Ectodermal cell (in vitro differentiated cells): ENCODE results near the gene TLK2.
"Not testable (repeated sequence)": the region's sequence is repeated elsewhere in the genome, so short reads cannot be mapped to it uniquely, and the experiment has no call there.

Experiments
- H3K27ac ChIP-seq: 2 replicates; pipeline ENCODE4 v1.7.0; 2013; ENCODE audit warnings: mild to moderate bottlenecking, low read depth, low read length; ENCODE audit not compliant: insufficient read depth, poor library complexity, severe bottlenecking
- H3K27me3 ChIP-seq: 2 replicates; pipeline ENCODE4 v1.7.0; 2013; ENCODE audit warnings: mild to moderate bottlenecking, low read length; ENCODE audit not compliant: insufficient read depth, control insufficient read depth, poor library complexity, severe bottlenecking
- H3K36me3 ChIP-seq: one replicate; pipeline ENCODE4 v1.7.0; 2013; ENCODE audit warnings: low read length; ENCODE audit not compliant: control insufficient read depth, insufficient read depth
- H3K4me1 ChIP-seq: one replicate; pipeline ENCODE4 v1.7.0; 2013; ENCODE audit warnings: low read length; ENCODE audit not compliant: control insufficient read depth, insufficient read depth
- H3K4me3 ChIP-seq: 2 replicates; pipeline ENCODE4 v1.7.0; 2013; ENCODE audit warnings: low read depth, low read length, control low read depth; ENCODE audit not compliant: insufficient read depth
- H3K9me3 ChIP-seq: 2 replicates; pipeline ENCODE4 v1.7.0; 2013; ENCODE audit warnings: mild to moderate bottlenecking, low read length, moderate library complexity; ENCODE audit not compliant: control insufficient read depth
- WGBS, 2 experiments: methylation state at CpG; one replicate each; pipeline ENCODE4 v1.1.7; 2013; ENCODE audit warnings: missing lambda C conversion rate in 2 of 2; 5-methylcytosine and 5-hydroxymethylcytosine counted together

The TLK2 gene

GRCh38 chr17:62557532-62557931 is 78.9 kb downstream of the TLK2 start:
- WGBS, 2 experiments, result 92 to 93% methylated on average over 3 to 5 of the region's 5 CpGs
- not testable (repeated sequence) for H3K27ac ChIP-seq, H3K36me3 ChIP-seq, H3K9me3 ChIP-seq, H3K27me3 ChIP-seq, H3K4me3 ChIP-seq, H3K4me1 ChIP-seq

- H3K36me3 ChIP-seq, result peaks cover 11% of the 10 kb centered on the region
- 82 to 89% methylated on average over 3 to 4 of the region's 4 CpGs for WGBS, 2 experiments
- not testable (repeated sequence) for H3K9me3 ChIP-seq, H3K4me1 ChIP-seq, H3K27me3 ChIP-seq, H3K27ac ChIP-seq, H3K4me3 ChIP-seq
Measured at GRCh38 chr17:62558941-62559340, 80.3 kb downstream of the TLK2 start.

GRCh38 chr17:62560971-62561370 is 82.3 kb downstream of the TLK2 start:
- peaks cover 23% of the 10 kb centered on the region for H3K36me3 ChIP-seq
- H3K9me3 ChIP-seq, H3K4me3 ChIP-seq, H3K4me1 ChIP-seq, H3K27ac ChIP-seq, H3K27me3 ChIP-seq: not testable (repeated sequence)
- 100% methylated on average over 1 of the region's 2 CpGs for WGBS, 2 experiments

DNA sequence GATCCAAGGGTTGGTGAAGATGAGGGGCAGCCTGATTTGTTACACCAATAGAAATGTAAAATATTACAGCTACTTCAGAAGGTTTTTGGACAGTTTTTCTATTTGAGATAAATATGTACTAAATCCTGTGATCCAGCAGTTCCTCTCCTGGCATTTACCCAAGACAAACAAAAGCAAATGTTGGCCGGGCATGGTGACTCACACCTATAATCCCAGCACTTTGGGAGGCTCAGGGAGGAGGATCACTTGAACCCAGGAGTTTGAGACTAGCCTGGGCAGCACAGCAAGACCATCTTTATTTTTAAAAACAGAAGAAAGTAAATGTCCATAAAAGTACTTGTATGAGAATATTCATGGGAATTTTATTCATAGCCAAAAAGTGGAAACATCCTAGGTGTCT is 84.0 kb downstream of the TLK2 start:
- 82 to 100% methylated on average over 1 of the region's 1 CpG for WGBS, 2 experiments
- Histone ChIP-seq H3K4me1 (no peaks in the 10 kb centered on the region), H3K4me3 (no peak overlapping the region), H3K36me3 (peaks cover 24% of the 10 kb centered on the region), H3K9me3 (no peaks in the 10 kb centered on the region), H3K27me3 (no peaks in the 10 kb centered on the region), H3K27ac (no peak overlapping the region)

DNA sequence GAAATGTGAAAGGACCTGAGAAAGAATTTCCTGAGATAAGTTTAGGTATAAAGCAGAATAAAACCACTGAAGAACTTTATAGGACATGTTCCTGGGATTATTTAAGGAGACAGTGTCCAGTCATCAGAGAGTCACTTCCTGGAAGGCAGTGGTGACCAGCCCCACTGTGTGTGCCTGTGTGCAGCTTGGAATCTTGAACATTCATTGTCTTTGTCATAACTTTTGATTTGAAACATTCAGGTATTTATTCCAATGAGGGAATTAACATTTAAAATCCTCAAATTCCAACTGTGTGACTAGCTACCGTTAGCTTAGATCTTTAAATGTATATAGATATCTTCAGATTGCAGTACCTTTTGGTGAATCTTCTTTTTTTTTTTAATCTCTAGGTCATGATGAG is 87.2 kb downstream of the TLK2 start:
- Histone ChIP-seq H3K27ac (no peak overlapping the region), H3K4me1 (no peaks in the 10 kb centered on the region), H3K4me3 (no peak overlapping the region), H3K36me3 (peaks cover 24% of the 10 kb centered on the region), H3K27me3 (no peaks in the 10 kb centered on the region), H3K9me3 (no peaks in the 10 kb centered on the region)
- WGBS, 2 experiments, result 100% methylated on average over 1 of the region's 1 CpG

DNA sequence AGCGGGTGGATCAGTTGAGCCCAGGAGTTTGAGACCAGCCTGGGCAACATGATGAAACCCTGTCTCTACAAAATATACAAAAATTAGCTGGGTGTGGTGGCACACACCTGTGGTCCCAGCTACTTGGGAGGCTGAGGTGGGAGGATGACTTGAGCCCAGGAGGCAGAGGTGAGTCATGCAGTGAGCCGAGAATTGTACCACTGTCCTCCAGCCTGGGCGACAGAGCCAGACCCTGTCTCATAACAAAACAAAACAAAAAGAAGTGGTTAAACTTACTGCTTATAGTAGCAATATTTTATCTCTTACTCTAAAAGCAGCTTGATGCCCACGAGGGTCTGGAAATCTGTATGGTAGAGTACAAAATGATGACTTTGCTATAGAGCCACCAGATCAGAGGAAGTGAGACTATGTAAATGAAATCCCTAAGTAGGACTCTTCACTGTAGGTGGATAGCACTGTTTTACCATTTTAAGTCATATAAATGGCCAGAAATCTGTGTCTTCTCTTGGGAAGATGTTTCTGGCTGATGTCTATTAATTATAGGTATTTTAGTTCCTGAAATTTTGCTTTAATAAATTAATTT is 88.5 kb downstream of the TLK2 start:
- WGBS, 2 experiments, result 95 to 98% methylated on average over 4 of the region's 4 CpGs
- H3K9me3 ChIP-seq, result no peaks in the 10 kb centered on the region
- H3K4me1 ChIP-seq, result no peaks in the 10 kb centered on the region
- H3K27me3 ChIP-seq, result no peaks in the 10 kb centered on the region
- no peak overlapping the region for H3K27ac ChIP-seq
- H3K36me3 ChIP-seq, result peaks cover 21% of the 10 kb centered on the region
- H3K4me3 ChIP-seq, result no peak overlapping the region

DNA sequence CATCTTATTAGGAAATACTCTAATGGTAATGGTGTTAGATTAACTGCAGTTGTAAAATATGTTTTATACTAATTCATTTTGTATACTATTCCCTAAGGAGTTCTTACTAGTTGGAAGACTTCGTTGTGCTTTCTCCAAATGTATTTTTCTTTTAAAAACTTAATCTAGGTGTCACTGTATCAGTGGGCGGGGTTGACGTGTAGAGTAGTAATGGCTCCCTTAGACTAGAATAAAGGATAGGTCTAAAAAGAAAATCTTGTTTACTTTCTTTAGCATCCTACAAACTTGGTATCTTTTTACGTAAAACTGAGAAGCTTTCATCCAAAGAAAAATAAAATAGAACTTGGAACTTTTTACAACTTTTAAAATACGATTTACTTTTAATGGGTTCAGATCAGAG is 93.9 kb downstream of the TLK2 start:
- H3K4me1 ChIP-seq, result no peaks in the 10 kb centered on the region
- no peak overlapping the region for H3K4me3 ChIP-seq
- peaks cover 11% of the 10 kb centered on the region for H3K36me3 ChIP-seq
- H3K9me3 ChIP-seq, result no peaks in the 10 kb centered on the region
- no peak overlapping the region for H3K27ac ChIP-seq
- H3K27me3 ChIP-seq, result no peaks in the 10 kb centered on the region
- WGBS, 2 experiments, result 94 to 98% methylated on average over 5 of the region's 5 CpGs

DNA sequence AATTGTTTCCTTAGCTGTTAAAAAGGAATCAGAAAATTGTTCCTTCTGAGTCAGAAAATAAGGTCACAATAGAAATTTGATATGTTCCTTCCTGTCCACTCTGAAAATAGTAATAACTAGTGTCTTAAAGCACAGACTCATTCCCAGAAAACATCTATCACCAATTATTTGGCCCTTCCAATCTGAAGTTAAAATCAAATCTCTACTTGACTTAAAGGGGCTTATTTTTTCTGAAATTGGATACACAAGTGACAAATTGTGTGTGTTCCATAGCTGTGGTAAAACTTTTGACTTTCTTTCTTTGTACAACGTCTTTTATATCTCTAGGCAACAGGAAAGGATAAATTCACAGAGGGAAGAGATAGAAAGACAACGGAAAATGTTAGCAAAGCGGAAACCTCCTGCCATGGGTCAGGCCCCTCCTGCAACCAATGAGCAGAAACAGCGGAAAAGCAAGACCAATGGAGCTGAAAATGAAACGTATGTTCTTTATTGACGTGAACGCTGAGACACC is 94.3 kb downstream of the TLK2 start:
- Histone ChIP-seq H3K4me3 (no peak overlapping the region), H3K27ac (no peak overlapping the region), H3K27me3 (no peaks in the 10 kb centered on the region), H3K36me3 (peaks cover 11% of the 10 kb centered on the region), H3K4me1 (no peaks in the 10 kb centered on the region), H3K9me3 (no peaks in the 10 kb centered on the region)
- 95 to 97% methylated on average over 7 of the region's 7 CpGs for WGBS, 2 experiments

- no peaks in the 10 kb centered on the region for H3K4me1 ChIP-seq
- H3K27ac ChIP-seq, result no peak overlapping the region
- H3K27me3 ChIP-seq, result no peaks in the 10 kb centered on the region
- H3K9me3 ChIP-seq, result no peaks in the 10 kb centered on the region
- H3K4me3 ChIP-seq, result no peak overlapping the region
- peaks cover 11% of the 10 kb centered on the region for H3K36me3 ChIP-seq
Measured at GRCh38 chr17:62573480-62574117, 95.0 kb downstream of the TLK2 start.

DNA sequence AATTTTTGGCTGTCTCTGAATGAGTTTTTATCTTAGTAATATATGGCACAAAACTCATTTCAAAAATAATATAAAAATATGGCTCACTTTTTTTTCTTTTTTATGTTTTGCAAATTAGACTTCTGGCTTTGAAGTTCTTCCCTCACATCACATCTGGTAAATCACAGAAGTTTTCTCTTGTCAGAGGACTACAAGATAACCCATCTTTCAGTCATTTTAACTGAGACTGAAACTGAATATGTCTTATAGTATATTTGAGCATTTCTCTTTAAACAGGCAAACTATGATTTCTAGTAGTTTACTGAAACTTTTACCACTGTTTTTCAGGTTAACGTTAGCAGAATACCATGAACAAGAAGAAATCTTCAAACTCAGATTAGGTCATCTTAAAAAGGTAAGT is 97.8 kb downstream of the TLK2 start:
- Histone ChIP-seq H3K4me1 (no peaks in the 10 kb centered on the region), H3K36me3 (peaks cover 11% of the 10 kb centered on the region), H3K9me3 (no peaks in the 10 kb centered on the region), H3K27me3 (no peaks in the 10 kb centered on the region), H3K4me3 (no peak overlapping the region), H3K27ac (no peak overlapping the region)
- WGBS, 2 experiments, result 88 to 91% methylated on average over 1 of the region's 1 CpG
